ENCODE results near the gene TADA2B.

DNA sequence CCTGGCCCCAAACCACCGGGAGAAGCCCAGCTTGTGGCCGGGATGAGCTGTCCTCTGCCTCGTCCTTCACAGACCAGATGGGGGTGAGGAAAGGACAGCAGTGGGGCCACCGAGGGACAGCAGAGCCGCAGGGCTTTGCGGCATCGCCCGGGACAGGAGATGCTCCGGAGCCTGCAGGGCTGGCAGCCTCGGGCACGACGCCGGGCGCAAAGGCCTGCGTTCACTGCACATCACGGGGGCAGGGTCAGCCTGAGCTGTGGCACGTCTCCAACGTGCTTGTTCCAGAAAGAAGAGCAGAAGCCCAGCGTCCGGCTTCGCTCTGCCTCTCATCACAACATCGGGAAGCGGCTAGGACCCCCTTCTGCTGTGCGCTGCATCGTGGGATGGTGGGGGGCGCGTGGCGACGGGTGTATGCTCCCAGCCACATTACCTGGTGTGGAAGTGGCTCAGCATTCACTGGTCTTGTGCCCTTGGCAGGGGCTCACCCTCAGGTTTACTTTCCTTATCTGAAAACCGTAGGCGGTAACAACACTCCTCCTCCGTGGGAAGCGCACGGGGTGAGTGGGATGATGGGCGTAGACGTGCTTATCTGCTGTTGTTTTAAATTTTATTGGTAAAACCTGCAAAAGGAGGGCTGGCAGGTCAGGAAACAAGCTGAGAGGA lies 7.4 kb downstream of the TADA2B start:
- TF ChIP-seq CTCF (IDR thresholded peaks at IDR 0.05) (no peak), POLR2A (IDR thresholded peaks at IDR 0.05) (no peak)

Data from testis (tissue), 2 donors.